B cell (primary cell): ENCODE results near the gene PSMD10.

Experiments used
- CTCF ChIP-seq: fragments of 200-600 bp; IDR thresholded peaks from one replicate; pipeline ENCODE4 v1.8.0; 2022; ENCODE audit warnings: antibody characterized with exemption, mild to moderate bottlenecking
- EZH2 ChIP-seq: IDR thresholded peaks from 2 replicates; pipeline ENCODE4 v1.6.1; 2012; ENCODE audit warnings: borderline replicate concordance, low read depth, mild to moderate bottlenecking, moderate library complexity, low read length; ENCODE audit not compliant: insufficient read depth, poor library complexity, severe bottlenecking

GRCh38 chrX:108036298-108036973 lies 54.9 kb downstream of the PSMD10 start:
- TF ChIP-seq CTCF (no peak), EZH2 (no peak)
